Stomach (tissue), 4 donors: ENCODE data around the gene SWI5.

Experiments
- CTCF ChIP-seq, 7 experiments: fragments of 450-650 bp in 4 of 7; fragments of 200-600 bp in 3 of 7; sonication (generic) in 3 of 7; IDR thresholded peaks; one replicate each; pipeline ENCODE4 v1.5.1; 2016 to 2019; ENCODE audit warnings: antibody characterized with exemption in 7 of 7, control low read depth in 2 of 7, mild to moderate bottlenecking in 1 of 7
- EP300 ChIP-seq: sonication (generic); formaldehyde crosslinking; IDR thresholded peaks from one replicate; pipeline ENCODE4 v1.6.1; 2017; ENCODE audit warnings: antibody characterized with exemption
- POLR2A ChIP-seq, 4 donors: fragments of 450-650 bp; IDR thresholded peaks; one replicate each; pipeline ENCODE4 v1.6.1; 2016; ENCODE audit warnings: antibody characterized with exemption in 4 of 4, control low read depth in 2 of 4, mild to moderate bottlenecking in 1 of 4, moderate library complexity in 1 of 4
- POLR2AphosphoS5 ChIP-seq, 3 donors: sonication (generic); formaldehyde crosslinking; IDR thresholded peaks; one replicate each; pipeline ENCODE4 v1.6.1; 2016; ENCODE audit warnings: antibody characterized with exemption in 3 of 3

- TF ChIP-seq CTCF (IDR thresholded peaks at IDR 0.05) (no peak), POLR2A (IDR thresholded peaks at IDR 0.05) (no peak), POLR2AphosphoS5 (IDR thresholded peaks at IDR 0.05) (peak in 1 of 3 donors; percentile 18), EP300 (no peak)
These were observed 20.5 kb downstream of the SWI5 start for GRCh38 chr9:128296340-128297220.
